MCF 10A (cell line): Measurements from ENCODE around the gene FLRT1. TPM values are rescaled to one million over a fixed set of nuclear protein-coding genes. Genes with fewer than 3 reads are reported as not detected.
A peak's percentile ranks its signal among the peaks of the same experiment; 100 is the strongest.

Experiments
- BruUV-seq: library from RNA; stranded (reverse); fragments of 400-500 nt; replicated peaks from 2 replicates; lab custom pipeline; 2021; lab: Mats Ljungman, UMichigan
- CTCF ChIA-PET: fragments of 300-600 bp; sonication (Branson Sonifier 250); formaldehyde crosslinking; extraction: SDS; loops from one replicate; lab custom pipeline; 2021; ENCODE audit warnings: antibody characterized with exemption, inconsistent platforms; lab: Yijun Ruan, JAX
- POLR2A ChIA-PET: fragments of 300-600, 350-650 bp; sonication (Branson Sonifier 250); formaldehyde crosslinking; extraction: SDS; loops from one replicate; lab custom pipeline; 2020; ENCODE audit warnings: antibody characterized with exemption, inconsistent platforms; lab: Yijun Ruan, JAX
- DNase-seq: peaks from one replicate; pipeline ENCODE4 v3.0.0-alpha.2; 2018; ENCODE audit not compliant: unreplicated experiment
- H3K27ac Mint-ChIP-seq: one replicate; pipeline ENCODE4 v1.8.0; 2022; ENCODE audit warnings: mild to moderate bottlenecking, low read depth, mixed read lengths; ENCODE audit not compliant: unreplicated experiment
- H3K27me3 Mint-ChIP-seq: one replicate; pipeline ENCODE4 v1.8.0; 2022; ENCODE audit warnings: mixed read lengths; ENCODE audit not compliant: insufficient read depth, unreplicated experiment
- H3K36me3 Mint-ChIP-seq: one replicate; pipeline ENCODE4 v1.8.0; 2022; ENCODE audit warnings: mild to moderate bottlenecking, moderate library complexity, mixed read lengths; ENCODE audit not compliant: insufficient read depth, unreplicated experiment
- H3K4me1 Mint-ChIP-seq: one replicate; pipeline ENCODE4 v1.8.0; 2022; ENCODE audit warnings: mixed read lengths; ENCODE audit not compliant: insufficient read depth, unreplicated experiment
- H3K4me3 Mint-ChIP-seq: one replicate; pipeline ENCODE4 v1.8.0; 2022; ENCODE audit warnings: mild to moderate bottlenecking, moderate library complexity, mixed read lengths; ENCODE audit not compliant: unreplicated experiment
- H3K9me3 Mint-ChIP-seq: one replicate; pipeline ENCODE4 v1.8.0; 2022; ENCODE audit warnings: mixed read lengths; ENCODE audit not compliant: unreplicated experiment
- CTCF ChIP-seq: fragments of 200-600 bp; IDR thresholded peaks from one replicate; pipeline ENCODE4 v1.8.0; 2022; ENCODE audit warnings: antibody characterized with exemption, mild to moderate bottlenecking; ENCODE audit not compliant: unreplicated experiment
- intact Hi-C: fragments of 100-400 bp; cut with micrococcal nuclease; formaldehyde crosslinking; loops from 2 replicates; pipeline ENCODE4 v1.14.1; 2022
- total RNA-seq: library from RNA; stranded (reverse); gene quantifications from 2 replicates; pipeline ENCODE4 v1.2.3, GENCODE V29; 2022

Gene FLRT1
- total RNA-seq, 1 experiment from 2014 or later, result 2.7 TPM

GRCh38 chr11:64055077-64055476 is 19.3 kb downstream of the FLRT1 start:
- no peak overlapping the region for H3K27ac Mint-ChIP-seq
- BruUV-seq, result no TSS peak
- ChIA-PET CTCF (no interaction called here), POLR2A (no interaction called here)
- H3K36me3 Mint-ChIP-seq, result peaks cover 6% of the 10 kb centered on the region
- TF ChIP-seq CTCF, result no peak
- DNase-seq, result no peak
- H3K27me3 Mint-ChIP-seq, result no peaks in the 10 kb centered on the region
- intact Hi-C loops, result no loop called here
- H3K4me3 Mint-ChIP-seq, result no peak overlapping the region
- no peaks in the 10 kb centered on the region for H3K4me1 Mint-ChIP-seq
- H3K9me3 Mint-ChIP-seq, result no peaks in the 10 kb centered on the region

- no peaks in the 10 kb centered on the region for H3K27me3 Mint-ChIP-seq
- TF ChIP-seq CTCF, result no peak
- no peak overlapping the region for H3K4me3 Mint-ChIP-seq
- H3K27ac Mint-ChIP-seq, result no peak overlapping the region
- no peaks in the 10 kb centered on the region for H3K4me1 Mint-ChIP-seq
- no peak for DNase-seq
- POLR2A ChIA-PET, result no interaction called here
- BruUV-seq, result no TSS peak
- CTCF ChIA-PET, result interaction anchor here (0.6 kb wide), 1 partner anchor 78 kb away, joined by 3 read pairs; no protein-coding TSS in a partner anchor
- no peaks in the 10 kb centered on the region for H3K9me3 Mint-ChIP-seq
- intact Hi-C loops, result no loop called here
- H3K36me3 Mint-ChIP-seq, result peaks cover 6% of the 10 kb centered on the region
These were observed 20.6 kb downstream of the FLRT1 start for GRCh38 chr11:64056213-64056785.

GRCh38 chr11:64056861-64057260 is 21.1 kb downstream of the FLRT1 start:
- Mint-ChIP-seq H3K4me3 (no peak overlapping the region), H3K27me3 (no peaks in the 10 kb centered on the region), H3K27ac (peak overlapping the region; percentile 42), H3K9me3 (no peaks in the 10 kb centered on the region), H3K4me1 (no peaks in the 10 kb centered on the region), H3K36me3 (peaks cover 6% of the 10 kb centered on the region)
- intact Hi-C loops, result no loop called here
- no peak for TF ChIP-seq CTCF
- ChIA-PET CTCF (interaction anchor here (0.5 kb wide), 1 partner anchor 96 kb away, joined by 4 read pairs; no protein-coding TSS in a partner anchor), POLR2A (no interaction called here)
- no peak for DNase-seq
- BruUV-seq, result no TSS peak

- Mint-ChIP-seq H3K36me3 (peaks cover 6% of the 10 kb centered on the region), H3K9me3 (no peaks in the 10 kb centered on the region), H3K4me3 (no peak overlapping the region), H3K27me3 (no peaks in the 10 kb centered on the region), H3K27ac (no peak overlapping the region), H3K4me1 (no peaks in the 10 kb centered on the region)
- DNase-seq, result no peak
- BruUV-seq, result no TSS peak
- no peak for TF ChIP-seq CTCF
- intact Hi-C loops, result no loop called here
- ChIA-PET CTCF (no interaction called here), POLR2A (no interaction called here)
These were observed 22.2 kb downstream of the FLRT1 start for GRCh38 chr11:64057890-64058289.
